Right atrium auricular region (tissue), 2 donors: ENCODE results near the gene CISD1. TPM values are rescaled to one million over a fixed set of nuclear protein-coding genes. Genes with fewer than 3 reads are reported as not detected.

Experiments used
- DNase-seq: peaks from one replicate; pipeline ENCODE4 v3.0.0-alpha.2; 2019; ENCODE audit warnings: low spot score
- H3K27ac ChIP-seq, 2 donors: fragments of 200-600 bp; sonication (generic); 1 replicate in 1 of 2; 2 replicates in 1 of 2; pipeline ENCODE4 v1.5.1; 2016 to 2019
- H3K27me3 ChIP-seq, 2 donors: fragments of 200-600 bp; sonication (generic); one replicate each; pipeline versions ENCODE4 v1.5.1 to v1.6.0; 2017 to 2019
- H3K36me3 ChIP-seq: fragments of 200-600 bp; sonication (generic); one replicate; pipeline ENCODE4 v1.5.1; 2016
- H3K4me1 ChIP-seq, 2 donors: fragments of 200-600 bp; sonication (generic); one replicate each; pipeline versions ENCODE4 v1.5.1 to v1.6.0; 2017 to 2019
- H3K4me3 ChIP-seq, 2 donors: fragments of 200-600 bp; sonication (generic); 1 replicate in 1 of 2; 2 replicates in 1 of 2; pipeline ENCODE4 v1.5.1; 2017 to 2019; ENCODE audit warnings: mild to moderate bottlenecking in 1 of 2, moderate library complexity in 1 of 2
- H3K9me3 ChIP-seq, 2 donors: fragments of 200-600 bp; sonication (generic); one replicate each; pipeline ENCODE4 v1.5.1; 2019
- CTCF ChIP-seq, 2 donors: fragments of 200-600 bp; sonication (generic); IDR thresholded peaks; one replicate each; pipeline ENCODE4 v1.5.1; 2019; ENCODE audit warnings: antibody characterized with exemption in 2 of 2
- total RNA-seq, 2 donors: library from RNA; depleted of rRNA; stranded (reverse); fragments of >200 nt; gene quantifications; one replicate each; pipeline ENCODE4 v1.1.0, GENCODE V29; 2016

Gene CISD1
- total RNA-seq, 2 donors from 2014 or later = 69.4 to 81.9 TPM

GRCh38 chr10:58311026-58311425 is 42.1 kb downstream of the CISD1 start:
- Histone ChIP-seq H3K9me3 (no peaks in the 10 kb centered on the region), H3K27me3 (no peaks in the 10 kb centered on the region), H3K27ac (no peak overlapping the region), H3K4me1 (no peaks in the 10 kb centered on the region), H3K4me3 (no peak overlapping the region), H3K36me3 (no peaks in the 10 kb centered on the region)
- no peak for DNase-seq
- TF ChIP-seq CTCF (IDR thresholded peaks at IDR 0.05) = no peak

- Histone ChIP-seq H3K36me3 (no peaks in the 10 kb centered on the region), H3K4me3 (no peak overlapping the region), H3K27me3 (no peaks in the 10 kb centered on the region)
These were observed 47.9 kb downstream of the CISD1 start for GRCh38 chr10:58316874-58317273.

DNA sequence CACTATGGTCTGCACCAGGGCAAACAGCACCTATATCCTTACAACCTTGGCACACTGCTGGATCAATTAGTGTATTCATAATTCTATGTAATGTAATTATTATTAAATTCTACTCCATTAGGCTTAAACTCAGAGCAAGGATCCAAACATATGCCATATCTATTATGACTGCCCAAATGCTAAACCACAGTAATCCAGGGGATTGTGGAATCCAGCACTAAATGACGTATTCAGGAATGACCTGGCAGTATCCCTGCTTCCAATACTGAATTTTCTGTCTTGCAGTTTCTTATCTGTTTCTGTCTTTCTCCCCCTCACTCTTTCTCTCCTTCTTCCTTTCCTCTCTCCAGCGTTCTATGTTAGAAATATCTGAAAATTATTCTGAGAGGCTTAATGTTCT is 49.4 kb downstream of the CISD1 start:
- no peaks in the 10 kb centered on the region for H3K36me3 ChIP-seq
- H3K9me3 ChIP-seq = no peaks in the 10 kb centered on the region
- DNase-seq = no peak
- H3K4me3 ChIP-seq = no peak overlapping the region
- no peaks in the 10 kb centered on the region for H3K27me3 ChIP-seq
- H3K27ac ChIP-seq = no peak overlapping the region
- H3K4me1 ChIP-seq = no peaks in the 10 kb centered on the region
- no peak for TF ChIP-seq CTCF (IDR thresholded peaks at IDR 0.05)

More at GRCh38 chr10:58316874-58317273, 47.9 kb downstream of the CISD1 start:
- no peak overlapping the region for H3K27ac ChIP-seq
- no peaks in the 10 kb centered on the region for H3K4me1 ChIP-seq
- no peak for DNase-seq
- no peaks in the 10 kb centered on the region for H3K9me3 ChIP-seq
- no peak for TF ChIP-seq CTCF (IDR thresholded peaks at IDR 0.05)

GRCh38 chr10:58319599-58319998 is 50.6 kb downstream of the CISD1 start:
- DNase-seq = no peak
- H3K9me3 ChIP-seq = no peaks in the 10 kb centered on the region

DNA sequence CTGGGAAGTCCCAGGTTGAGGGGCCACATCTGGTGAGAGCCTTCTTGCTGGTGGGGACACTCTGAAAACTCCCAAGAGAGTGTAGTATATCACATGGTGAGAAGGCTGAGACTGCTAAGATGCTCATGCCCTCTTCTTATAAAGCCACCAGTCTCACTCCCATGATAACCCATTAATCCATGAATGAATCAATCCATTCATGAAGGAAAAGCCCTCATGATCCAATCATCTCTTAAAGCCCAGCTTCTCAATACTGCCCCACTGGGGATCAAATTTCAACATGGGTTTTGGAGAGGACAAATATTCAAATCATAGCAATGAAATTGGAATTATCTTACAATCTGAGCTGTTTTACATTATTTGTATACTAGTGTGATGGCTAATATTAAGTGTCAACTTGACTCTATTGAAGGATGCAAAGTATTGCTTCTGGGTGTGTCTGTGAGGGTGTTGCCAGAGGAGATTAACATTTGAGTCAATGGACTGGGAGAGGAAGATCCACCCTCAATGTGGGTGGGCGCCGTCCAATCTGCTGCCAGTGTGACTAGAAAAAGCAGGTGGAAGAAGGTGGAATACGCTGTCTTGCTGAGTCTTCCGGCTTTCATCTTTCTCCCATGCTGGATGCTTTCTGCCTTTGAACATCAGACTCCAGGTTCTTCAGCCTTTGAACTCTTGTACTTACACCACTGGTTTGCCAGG is 51.5 kb downstream of the CISD1 start:
- Histone ChIP-seq H3K27ac (no peak overlapping the region), H3K4me3 (no peak overlapping the region), H3K4me1 (no peaks in the 10 kb centered on the region), H3K9me3 (no peaks in the 10 kb centered on the region), H3K36me3 (no peaks in the 10 kb centered on the region), H3K27me3 (no peaks in the 10 kb centered on the region)
- no peak for TF ChIP-seq CTCF (IDR thresholded peaks at IDR 0.05)
- no peak for DNase-seq

More at GRCh38 chr10:58319599-58319998, 50.6 kb downstream of the CISD1 start:
- H3K4me3 ChIP-seq = no peak overlapping the region
- no peak overlapping the region for H3K27ac ChIP-seq
- no peak for TF ChIP-seq CTCF (IDR thresholded peaks at IDR 0.05)
- no peaks in the 10 kb centered on the region for H3K27me3 ChIP-seq
- H3K4me1 ChIP-seq = no peaks in the 10 kb centered on the region
- no peaks in the 10 kb centered on the region for H3K36me3 ChIP-seq
